ENCODE data around the gene TMEM164. TPM values are rescaled to one million over a fixed set of nuclear protein-coding genes. Genes with fewer than 3 reads are reported as not detected.

The TMEM164 gene
- total and polyA plus RNA-seq, 8 donors: 7.3 to 21.3 (median 11.9) TPM

DNA sequence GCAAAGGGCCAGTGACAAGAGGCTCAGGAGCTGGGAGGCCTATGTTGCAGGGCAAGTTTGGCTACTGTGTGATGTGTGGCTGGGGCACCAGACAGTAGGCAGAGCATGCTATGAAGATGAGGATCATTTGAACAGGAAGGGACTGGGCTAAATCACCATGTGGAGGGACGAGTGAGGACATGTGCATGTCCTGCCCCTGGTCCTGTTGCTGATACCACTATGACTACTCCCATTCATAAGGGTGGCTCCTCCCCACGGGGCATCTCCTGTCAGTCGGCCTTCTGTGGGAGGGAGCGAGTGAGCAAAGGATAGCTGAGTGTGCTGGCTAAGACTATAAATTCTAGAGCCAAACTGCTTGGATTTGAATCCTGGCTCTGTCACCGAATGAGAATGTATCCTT is 139.2 kb downstream of the TMEM164 start:
- H3K9me3 ChIP-seq: no peaks in the 10 kb centered on the region
- no peaks in the 10 kb centered on the region for H3K4me1 ChIP-seq
- 68 to 71% methylated on average over 5 of the region's 5 CpGs for WGBS, 2 donors
- no peaks in the 10 kb centered on the region for H3K27me3 ChIP-seq
- intact Hi-C loops (cut with DNase I): loop anchor here in 2 of 3 donors (10.0 kb wide), 1 partner anchor 217 kb away; no protein-coding TSS in a partner anchor
- H3K4me3 ChIP-seq: no peak overlapping the region
- no peaks in the 10 kb centered on the region for H3K36me3 ChIP-seq
- FAIRE-seq: no peak
- no peak overlapping the region for H3K27ac ChIP-seq
- ATAC-seq: no peak
- TF ChIP-seq CTCF (IDR thresholded peaks at IDR 0.05): no peak
- DNase-seq: no peak

DNA sequence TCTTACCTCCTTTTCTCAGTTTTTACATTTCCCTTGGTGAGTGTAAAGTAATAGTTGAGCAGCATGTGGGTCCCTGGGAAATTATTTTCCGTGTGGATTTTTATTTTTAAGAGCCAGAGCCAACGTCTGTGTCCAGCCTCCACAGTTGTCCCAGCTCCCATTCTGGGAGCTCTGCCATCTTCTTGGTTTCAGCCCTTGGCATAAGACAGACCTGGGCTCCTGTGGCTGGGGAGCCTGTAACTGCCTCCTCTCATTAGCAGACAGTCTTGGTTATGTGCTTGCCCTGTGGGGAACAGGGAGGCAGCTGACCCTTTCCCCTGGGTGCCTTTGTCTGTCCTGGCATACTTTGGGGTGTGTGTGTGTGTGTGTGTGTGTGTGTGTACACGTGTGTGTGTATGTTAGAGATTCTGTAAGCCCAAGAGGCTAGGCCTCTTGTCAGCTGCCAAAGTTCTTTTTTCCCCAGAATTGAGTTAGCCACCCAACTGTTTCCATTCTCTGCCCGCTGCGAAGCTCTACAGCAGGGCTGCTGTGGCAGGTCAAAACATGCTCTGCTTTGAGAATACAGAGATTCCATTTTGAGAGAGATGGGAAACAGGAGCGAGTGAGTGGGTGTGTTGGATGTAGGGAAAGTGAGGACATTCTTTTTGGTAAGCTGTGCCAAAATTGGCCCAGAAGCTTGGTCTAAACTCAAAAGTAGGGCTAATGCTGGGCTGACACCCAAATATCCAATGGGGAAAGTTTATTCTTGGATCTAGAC is 140.7 kb downstream of the TMEM164 start:
- H3K4me1 ChIP-seq: no peaks in the 10 kb centered on the region
- no peak overlapping the region for H3K27ac ChIP-seq
- no peaks in the 10 kb centered on the region for H3K27me3 ChIP-seq
- no peaks in the 10 kb centered on the region for H3K9me3 ChIP-seq
- DNase-seq (no peak), FAIRE-seq (no peak), ATAC-seq (peak in 2 of 4 donors; percentile 37 to 50)
- no peaks in the 10 kb centered on the region for H3K36me3 ChIP-seq
- intact Hi-C loops (cut with DNase I): loop anchor here in 2 of 3 donors (10.0 kb wide), 1 partner anchor 219 kb away; no protein-coding TSS in a partner anchor
- no peak for TF ChIP-seq CTCF (IDR thresholded peaks at IDR 0.05)
- 66 to 71% methylated on average over 6 of the region's 6 CpGs for WGBS, 2 donors
- H3K4me3 ChIP-seq: no peak overlapping the region

GRCh38 chrX:110145311-110145710 is 142.4 kb downstream of the TMEM164 start:
- intact Hi-C loops (cut with DNase I): loop anchor here in 2 of 3 donors (10.0 kb wide), 1 partner anchor 221 kb away; no protein-coding TSS in a partner anchor

DNA sequence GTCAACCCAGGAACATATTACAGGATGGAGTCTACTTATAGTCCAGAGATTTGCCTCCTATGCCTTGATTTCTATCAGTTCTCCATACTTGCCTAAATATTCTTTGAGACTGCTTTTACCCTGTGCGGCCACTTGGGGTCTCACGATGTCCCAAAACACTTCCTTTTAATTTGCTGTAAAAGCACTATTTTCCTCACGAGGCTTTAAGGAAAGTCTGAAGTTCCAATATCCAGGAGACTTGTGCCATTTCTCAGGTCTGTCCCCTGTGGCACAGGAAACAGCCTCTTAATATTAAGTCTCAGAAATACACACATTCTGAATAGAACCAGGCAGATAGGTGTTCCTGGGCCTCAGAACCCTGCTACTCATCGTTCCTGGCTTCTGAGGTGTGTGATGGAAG is 142.9 kb downstream of the TMEM164 start:
- FAIRE-seq (peak; percentile 87), ATAC-seq (peak; percentile 71 to 89 (median 84)), DNase-seq (no peak)
- H3K9me3 ChIP-seq: no peaks in the 10 kb centered on the region
- H3K4me1 ChIP-seq: no peaks in the 10 kb centered on the region
- H3K36me3 ChIP-seq: no peaks in the 10 kb centered on the region
- no peak overlapping the region for H3K4me3 ChIP-seq
- TF ChIP-seq CTCF (IDR thresholded peaks at IDR 0.05): peak; percentile 26 to 73 (median 49)
- intact Hi-C loops (cut with DNase I): loop anchor here in 2 of 3 donors (10.0 kb wide), 1 partner anchor 221 kb away; no protein-coding TSS in a partner anchor
- H3K27ac ChIP-seq: no peak overlapping the region
- H3K27me3 ChIP-seq: no peaks in the 10 kb centered on the region
- WGBS, 2 donors: 13% methylated on average over 4 of the region's 4 CpGs

More at GRCh38 chrX:110145311-110145710, 142.4 kb downstream of the TMEM164 start:
- Histone ChIP-seq H3K9me3 (no peaks in the 10 kb centered on the region), H3K27me3 (no peaks in the 10 kb centered on the region), H3K27ac (no peak overlapping the region), H3K36me3 (no peaks in the 10 kb centered on the region), H3K4me3 (no peak overlapping the region), H3K4me1 (no peaks in the 10 kb centered on the region)
- ATAC-seq (no peak), DNase-seq (no peak), FAIRE-seq (no peak)
- no peak for TF ChIP-seq CTCF (IDR thresholded peaks at IDR 0.05)

DNA sequence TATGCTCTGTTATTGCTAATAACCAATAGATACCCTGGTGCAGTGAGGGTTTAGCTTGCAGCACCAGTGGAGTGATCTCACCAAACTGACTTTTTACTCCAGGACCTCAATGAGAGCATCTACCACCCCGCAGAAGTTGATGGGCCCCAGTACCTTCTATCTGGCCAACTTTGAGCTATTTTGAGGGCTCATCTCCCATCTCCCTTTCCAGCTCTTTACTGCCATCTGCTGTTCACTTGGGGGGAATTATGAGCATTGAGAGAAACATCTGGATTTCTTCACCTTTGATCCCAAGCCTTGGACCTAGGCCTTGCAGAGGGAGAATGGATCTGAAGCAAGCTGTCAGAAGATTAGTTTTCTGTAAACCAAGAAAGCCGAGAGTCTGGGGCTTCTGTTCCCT is 143.6 kb downstream of the TMEM164 start:
- FAIRE-seq (peak; percentile 49), DNase-seq (peak in 2 of 6 donors; percentile 9 to 37), ATAC-seq (peak; percentile 73 to 91 (median 85))
- H3K4me3 ChIP-seq: no peak overlapping the region
- intact Hi-C loops (cut with DNase I): loop anchor here in 2 of 3 donors (10.0 kb wide), 1 partner anchor 222 kb away; no protein-coding TSS in a partner anchor
- H3K36me3 ChIP-seq: no peaks in the 10 kb centered on the region
- TF ChIP-seq CTCF (IDR thresholded peaks at IDR 0.05): peak; percentile 27 to 69 (median 52)
- no peak overlapping the region for H3K27ac ChIP-seq
- H3K27me3 ChIP-seq: no peaks in the 10 kb centered on the region
- no peaks in the 10 kb centered on the region for H3K9me3 ChIP-seq
- 6 to 18% methylated on average over 2 of the region's 2 CpGs for WGBS, 2 donors
- no peaks in the 10 kb centered on the region for H3K4me1 ChIP-seq

Data from pancreas (tissue), 10 donors.